SJSA1 (cell line): Measurements from ENCODE around the gene RASSF5. TPM values are rescaled to one million over a fixed set of nuclear protein-coding genes. Genes with fewer than 3 reads are reported as not detected.

ENCODE experiments used
- DNase-seq, 2 experiments: peaks; one replicate each; pipeline ENCODE4 v3.0.0-alpha.2; 2015 to 2020; ENCODE audit warnings: low spot score in 2 of 2, low read depth in 1 of 2
- H3K27ac ChIP-seq: fragments of 250-450 bp; sonication (Bioruptor Pico); 2 replicates; pipeline ENCODE4 v1.5.1; 2020; ENCODE audit warnings: mild to moderate bottlenecking, moderate library complexity
- H3K27me3 ChIP-seq: fragments of 250-450 bp; sonication (Bioruptor Pico); replicated peaks from 2 replicates; pipeline ENCODE4 v1.5.1; 2020; ENCODE audit warnings: mild to moderate bottlenecking, moderate library complexity
- H3K36me3 ChIP-seq: fragments of 250-450 bp; sonication (Bioruptor Pico); 2 replicates; pipeline ENCODE4 v1.5.1; 2020; ENCODE audit warnings: mild to moderate bottlenecking
- H3K4me1 ChIP-seq: fragments of 250-450 bp; sonication (Bioruptor Pico); replicated peaks from 2 replicates; pipeline ENCODE4 v1.6.1; 2021; ENCODE audit warnings: mild to moderate bottlenecking
- H3K4me3 ChIP-seq: fragments of 250-450 bp; sonication (Bioruptor Pico); 2 replicates; pipeline ENCODE4 v1.5.1; 2020; ENCODE audit warnings: mild to moderate bottlenecking
- H3K9me3 ChIP-seq: fragments of 250-450 bp; sonication (Bioruptor Pico); replicated peaks from 2 replicates; pipeline ENCODE4 v1.5.1; 2020; ENCODE audit warnings: mild to moderate bottlenecking
- total RNA-seq: library from RNA; depleted of rRNA; stranded (reverse); fragments of >200 nt; shearing (Covaris generic); gene quantifications from 2 replicates; pipeline ENCODE4 v1.2.3, GENCODE V29; 2014

Gene RASSF5
- total RNA-seq, 1 experiment from 2014 or later: 2.7 TPM

DNA sequence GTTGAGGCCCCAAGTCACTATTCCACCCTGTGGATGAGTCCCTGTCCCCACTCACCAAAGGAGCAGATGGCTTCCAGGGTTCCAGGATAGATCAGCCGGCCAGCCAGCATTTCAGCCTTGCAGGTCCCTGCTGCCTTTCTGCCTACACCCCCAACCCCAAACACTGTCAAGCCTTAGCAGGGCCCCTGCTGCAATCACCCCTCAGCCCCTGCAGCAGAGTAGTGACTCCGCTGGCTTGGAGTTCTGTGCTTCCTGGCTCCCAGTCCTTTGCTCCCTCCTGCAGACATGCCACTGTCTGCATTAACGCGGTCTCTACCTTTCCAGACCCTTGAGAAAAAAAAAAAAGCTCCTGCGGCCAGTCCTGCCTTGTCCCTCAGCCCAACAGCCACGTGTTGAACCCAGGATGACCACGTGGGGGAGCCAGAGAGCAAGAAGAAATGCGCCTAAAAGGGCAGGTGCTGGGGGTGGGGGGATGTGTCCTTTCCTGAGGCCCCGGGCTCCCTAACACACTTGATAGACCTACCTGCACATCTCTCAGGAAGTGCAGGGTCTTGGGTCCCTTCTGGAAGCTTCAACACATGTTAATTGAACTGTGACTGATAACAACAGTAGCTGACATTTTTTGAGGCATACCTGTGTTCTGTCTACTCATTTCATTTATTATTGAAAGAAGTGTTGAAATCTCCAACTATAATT lies 37.4 kb downstream of the RASSF5 start:
- Histone ChIP-seq H3K9me3 (no peaks in the 10 kb centered on the region), H3K4me1 (no peaks in the 10 kb centered on the region), H3K27me3 (no peaks in the 10 kb centered on the region), H3K4me3 (no peak overlapping the region), H3K27ac (no peak overlapping the region), H3K36me3 (no peaks in the 10 kb centered on the region)
- DNase-seq: peak; percentile 58 to 63

DNA sequence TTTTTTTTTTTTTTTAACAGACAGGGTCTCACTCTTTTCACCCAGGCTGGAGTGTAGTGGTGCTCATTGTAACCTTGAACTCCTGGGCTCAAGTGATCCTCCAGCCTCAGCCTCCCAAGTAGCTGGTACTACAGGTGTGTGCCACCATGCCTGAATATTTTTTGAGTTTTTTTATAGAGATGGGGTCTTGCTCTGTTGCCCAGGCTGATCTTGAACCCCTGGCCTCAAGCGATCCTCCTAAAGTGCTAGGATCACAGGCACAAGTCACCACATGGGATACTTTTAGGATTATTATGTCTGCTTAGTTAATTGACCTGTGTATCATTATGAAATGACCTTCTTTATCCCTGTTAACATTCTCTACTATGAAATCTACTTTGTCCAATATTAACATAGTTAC lies 38.0 kb downstream of the RASSF5 start:
- H3K36me3 ChIP-seq: no peaks in the 10 kb centered on the region
- no peak overlapping the region for H3K27ac ChIP-seq
- DNase-seq: no peak
- H3K4me1 ChIP-seq: no peaks in the 10 kb centered on the region
- no peaks in the 10 kb centered on the region for H3K9me3 ChIP-seq
- no peak overlapping the region for H3K4me3 ChIP-seq
- no peaks in the 10 kb centered on the region for H3K27me3 ChIP-seq

DNA sequence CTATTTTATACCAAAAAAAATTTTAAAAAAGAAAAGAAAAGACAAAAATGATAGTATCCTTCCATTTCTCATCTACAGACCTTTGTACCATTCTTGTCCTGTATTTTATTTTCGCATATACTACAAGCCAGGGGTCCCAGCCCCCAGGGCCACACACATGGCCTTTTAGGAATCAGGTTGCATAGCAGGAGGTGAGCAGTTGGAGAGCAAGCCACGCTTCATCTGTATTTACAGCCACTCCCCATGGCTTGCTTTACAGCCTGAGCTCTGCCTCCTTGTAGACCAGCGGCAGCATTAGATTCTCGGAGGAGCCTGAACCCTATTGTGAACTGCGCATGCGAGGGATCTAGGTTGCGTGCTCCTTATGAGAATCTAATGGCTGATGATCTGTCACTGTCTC lies 39.8 kb downstream of the RASSF5 start:
- Histone ChIP-seq H3K27me3 (no peaks in the 10 kb centered on the region), H3K4me1 (no peaks in the 10 kb centered on the region), H3K27ac (no peak overlapping the region), H3K4me3 (no peak overlapping the region), H3K9me3 (no peaks in the 10 kb centered on the region), H3K36me3 (no peaks in the 10 kb centered on the region)
- no peak for DNase-seq

DNA sequence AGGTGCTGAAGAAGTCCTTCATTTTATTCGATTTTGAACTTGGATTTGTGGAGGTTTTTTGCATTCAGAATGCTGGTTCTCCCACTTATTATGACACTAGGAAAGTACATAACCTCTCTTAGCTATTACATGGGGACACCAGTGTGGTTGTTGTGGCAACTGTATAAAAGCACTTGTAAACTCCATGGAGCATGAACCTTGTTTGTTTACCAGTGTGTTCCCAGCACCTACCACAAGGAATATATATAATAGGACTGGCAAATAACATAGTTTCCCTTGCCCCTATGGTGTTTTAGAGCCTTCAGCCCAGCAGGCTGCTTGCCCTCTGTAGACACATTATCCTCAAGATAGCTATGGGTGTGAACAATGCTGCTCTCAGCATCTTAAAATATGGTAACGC lies 43.1 kb downstream of the RASSF5 start:
- H3K27ac ChIP-seq: no peak overlapping the region
- H3K4me3 ChIP-seq: no peak overlapping the region
- H3K36me3 ChIP-seq: no peaks in the 10 kb centered on the region
- no peaks in the 10 kb centered on the region for H3K9me3 ChIP-seq
- DNase-seq: no peak
- H3K4me1 ChIP-seq: no peaks in the 10 kb centered on the region
- no peaks in the 10 kb centered on the region for H3K27me3 ChIP-seq

DNA sequence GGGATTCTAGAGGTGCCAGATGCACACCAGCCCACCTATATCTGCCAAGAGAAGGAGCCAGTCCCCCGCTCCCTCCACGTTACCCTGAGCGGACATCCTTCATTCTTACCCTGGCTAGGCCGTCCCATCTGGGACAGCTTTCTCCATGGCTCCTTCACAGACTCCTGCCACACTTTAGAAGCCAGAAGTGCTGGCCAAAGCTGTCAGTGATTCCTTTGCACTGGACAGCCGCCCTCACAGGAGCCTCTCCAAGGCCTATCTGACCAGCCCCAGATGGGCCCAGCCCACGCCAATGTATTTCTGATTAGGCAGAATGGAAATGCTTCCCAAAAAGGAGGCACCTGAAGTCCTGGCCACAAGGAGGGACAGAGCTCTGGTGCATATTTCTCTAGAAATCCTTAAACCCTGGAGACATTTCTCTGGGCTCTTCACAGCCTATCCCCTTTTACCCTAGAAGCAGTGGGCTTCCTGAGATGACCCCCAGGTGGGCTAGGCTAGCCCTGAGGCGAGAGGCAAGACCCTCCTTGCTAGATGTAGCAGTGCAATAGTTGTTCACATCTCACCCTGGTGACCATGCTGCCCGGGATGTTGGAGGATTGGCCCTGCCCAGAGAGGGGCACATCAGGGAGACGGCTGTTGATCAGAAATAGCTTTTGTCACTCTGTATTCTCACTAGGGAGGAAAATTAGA lies 44.1 kb downstream of the RASSF5 start:
- Histone ChIP-seq H3K36me3 (no peaks in the 10 kb centered on the region), H3K27ac (no peak overlapping the region), H3K4me1 (no peaks in the 10 kb centered on the region), H3K9me3 (no peaks in the 10 kb centered on the region), H3K4me3 (no peak overlapping the region), H3K27me3 (no peaks in the 10 kb centered on the region)
- DNase-seq: no peak

DNA sequence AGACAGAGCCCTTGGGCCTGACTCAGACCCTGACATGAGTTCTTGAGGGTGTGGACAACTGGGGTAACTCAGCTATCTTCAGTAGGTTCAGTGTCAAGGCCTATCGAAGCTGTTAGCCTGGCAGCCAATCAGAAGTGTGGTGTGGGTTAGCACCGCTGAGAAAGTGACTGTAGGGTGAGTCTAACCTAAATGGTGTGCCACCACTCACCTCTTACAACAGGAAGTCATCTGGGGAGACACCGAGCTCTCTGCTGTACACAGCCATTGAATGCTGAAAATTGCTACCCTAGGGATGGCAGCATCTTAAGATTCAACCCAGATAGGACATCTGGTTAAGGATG lies 44.6 kb downstream of the RASSF5 start:
- no peaks in the 10 kb centered on the region for H3K9me3 ChIP-seq
- no peak overlapping the region for H3K27ac ChIP-seq
- H3K36me3 ChIP-seq: no peaks in the 10 kb centered on the region
- H3K4me1 ChIP-seq: no peaks in the 10 kb centered on the region; the same call in 1 of the 2 replicates
- no peak for DNase-seq
- H3K4me3 ChIP-seq: no peak overlapping the region
- H3K27me3 ChIP-seq: no peaks in the 10 kb centered on the region

DNA sequence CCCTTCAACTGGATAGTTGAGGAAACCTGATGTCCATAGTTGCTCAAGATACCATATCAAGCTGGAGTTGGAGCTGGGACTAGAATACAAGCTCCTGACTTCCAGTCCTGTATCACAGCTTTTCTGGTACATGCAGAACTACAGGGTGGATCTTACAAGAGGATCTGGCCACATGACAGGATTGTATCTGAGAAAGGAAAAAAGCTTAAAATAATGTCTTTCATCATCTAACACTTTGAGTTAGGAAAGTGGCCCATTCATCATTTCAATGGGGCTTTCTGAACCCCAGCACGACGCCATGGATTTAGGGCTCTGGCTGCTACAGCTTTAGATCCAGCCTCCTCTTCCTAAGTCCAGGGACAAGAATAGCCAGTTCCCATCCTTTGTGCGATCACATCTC lies 46.9 kb downstream of the RASSF5 start:
- H3K27me3 ChIP-seq: no peaks in the 10 kb centered on the region
- no peak overlapping the region for H3K4me3 ChIP-seq
- DNase-seq: no peak
- H3K27ac ChIP-seq: no peak overlapping the region
- no peaks in the 10 kb centered on the region for H3K9me3 ChIP-seq
- peaks cover 14% of the 10 kb centered on the region for H3K4me1 ChIP-seq
- no peaks in the 10 kb centered on the region for H3K36me3 ChIP-seq

DNA sequence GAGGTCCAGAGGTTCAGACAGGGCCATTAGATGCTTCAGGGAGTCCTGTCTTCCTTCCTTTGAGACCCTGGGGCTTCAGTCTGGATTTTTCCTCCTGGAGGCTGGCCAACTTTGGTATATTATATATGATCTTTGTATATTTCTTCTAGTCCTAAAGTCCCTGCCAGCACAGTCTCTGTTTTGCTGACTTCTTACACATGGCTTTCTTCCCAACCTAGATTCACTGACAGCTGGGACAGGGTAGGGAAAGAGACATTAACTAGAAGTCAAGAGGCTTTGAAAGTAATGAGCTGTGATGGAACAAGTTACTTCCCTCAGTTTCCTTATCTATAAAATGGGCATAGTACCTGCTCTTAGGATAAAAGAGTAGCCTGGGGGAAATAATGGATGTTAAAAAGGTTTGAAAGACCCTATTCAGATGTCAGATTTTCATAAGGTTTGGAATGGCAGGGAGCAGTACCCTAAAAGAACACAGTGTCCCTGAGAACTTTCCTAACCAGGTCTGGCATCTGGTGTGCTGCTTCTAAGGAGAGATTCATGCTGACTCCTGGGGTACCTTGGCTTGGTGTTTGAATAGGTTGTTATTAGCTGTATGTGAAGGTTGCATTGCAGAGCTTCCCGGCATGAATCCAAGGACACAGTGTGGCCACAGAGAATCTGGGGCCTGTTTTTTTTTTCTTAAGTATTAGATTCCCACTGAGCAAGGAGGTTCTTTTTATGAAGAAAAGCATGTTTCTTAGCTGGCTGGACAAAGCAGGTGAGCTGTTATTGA lies 47.6 kb downstream of the RASSF5 start:
- Histone ChIP-seq H3K4me3 (no peak overlapping the region), H3K36me3 (no peaks in the 10 kb centered on the region), H3K27me3 (no peaks in the 10 kb centered on the region), H3K9me3 (no peaks in the 10 kb centered on the region), H3K4me1 (peaks cover 14% of the 10 kb centered on the region), H3K27ac (no peak overlapping the region)
- no peak for DNase-seq

DNA sequence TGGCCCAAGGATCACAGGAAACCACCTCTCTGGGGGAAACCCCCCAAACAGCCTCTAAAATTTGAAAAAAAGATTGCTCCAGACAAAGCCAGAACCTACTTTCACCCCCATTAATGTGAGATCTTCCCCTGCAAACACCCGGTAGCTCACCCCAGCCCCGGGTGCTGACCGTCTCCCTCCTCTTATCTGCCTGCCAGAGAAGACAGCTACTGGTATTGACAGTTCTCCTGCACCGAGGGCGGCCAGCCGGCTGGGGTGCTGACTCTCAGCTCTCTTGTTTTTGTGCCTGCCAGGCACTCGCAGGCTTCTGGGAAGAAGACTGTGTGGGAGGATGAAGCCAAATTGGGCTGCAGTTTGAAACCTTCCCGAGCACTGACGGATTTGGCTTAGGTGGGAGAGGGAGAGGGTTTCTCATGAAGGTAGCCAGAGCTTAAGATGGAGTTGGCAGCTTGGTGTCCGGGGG lies 48.2 kb downstream of the RASSF5 start:
- no peaks in the 10 kb centered on the region for H3K36me3 ChIP-seq
- H3K9me3 ChIP-seq: no peaks in the 10 kb centered on the region
- peaks cover 14% of the 10 kb centered on the region for H3K4me1 ChIP-seq
- no peaks in the 10 kb centered on the region for H3K27me3 ChIP-seq
- H3K27ac ChIP-seq: no peak overlapping the region
- DNase-seq: no peak
- no peak overlapping the region for H3K4me3 ChIP-seq

DNA sequence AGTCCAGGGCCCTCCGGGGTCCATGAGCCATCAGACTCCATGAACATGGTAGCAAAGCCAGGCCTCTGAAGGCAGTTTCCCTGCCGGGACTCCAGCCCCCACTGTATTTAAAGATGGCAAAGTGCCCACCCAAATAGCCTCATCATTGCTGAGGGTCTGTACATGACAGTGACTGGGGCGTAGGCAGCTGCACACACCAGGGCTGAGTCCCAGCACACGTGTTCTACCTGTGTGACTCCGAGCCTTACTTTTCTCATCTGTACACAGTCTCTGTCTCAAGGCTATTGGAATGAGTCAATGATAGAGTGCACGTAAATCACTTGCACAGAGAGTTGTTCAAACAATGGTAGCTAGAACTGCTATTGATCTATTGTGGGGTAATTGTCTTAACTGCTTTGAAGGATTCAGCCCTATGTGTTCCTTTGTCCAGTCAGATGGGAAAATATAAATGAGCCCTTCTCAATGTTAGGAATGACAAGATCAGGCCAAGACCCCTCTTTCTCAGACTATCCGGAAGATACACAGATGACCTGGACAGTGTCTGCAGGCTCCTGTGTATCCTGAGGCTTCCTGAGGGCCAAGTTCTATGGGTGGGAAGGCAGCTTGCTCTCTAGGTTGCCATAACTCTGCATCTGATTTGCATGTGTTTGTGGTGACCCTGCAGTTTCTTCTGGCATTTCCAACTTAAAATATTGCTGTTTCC lies 48.9 kb downstream of the RASSF5 start:
- Histone ChIP-seq H3K27me3 (no peaks in the 10 kb centered on the region), H3K36me3 (no peaks in the 10 kb centered on the region)

DNA sequence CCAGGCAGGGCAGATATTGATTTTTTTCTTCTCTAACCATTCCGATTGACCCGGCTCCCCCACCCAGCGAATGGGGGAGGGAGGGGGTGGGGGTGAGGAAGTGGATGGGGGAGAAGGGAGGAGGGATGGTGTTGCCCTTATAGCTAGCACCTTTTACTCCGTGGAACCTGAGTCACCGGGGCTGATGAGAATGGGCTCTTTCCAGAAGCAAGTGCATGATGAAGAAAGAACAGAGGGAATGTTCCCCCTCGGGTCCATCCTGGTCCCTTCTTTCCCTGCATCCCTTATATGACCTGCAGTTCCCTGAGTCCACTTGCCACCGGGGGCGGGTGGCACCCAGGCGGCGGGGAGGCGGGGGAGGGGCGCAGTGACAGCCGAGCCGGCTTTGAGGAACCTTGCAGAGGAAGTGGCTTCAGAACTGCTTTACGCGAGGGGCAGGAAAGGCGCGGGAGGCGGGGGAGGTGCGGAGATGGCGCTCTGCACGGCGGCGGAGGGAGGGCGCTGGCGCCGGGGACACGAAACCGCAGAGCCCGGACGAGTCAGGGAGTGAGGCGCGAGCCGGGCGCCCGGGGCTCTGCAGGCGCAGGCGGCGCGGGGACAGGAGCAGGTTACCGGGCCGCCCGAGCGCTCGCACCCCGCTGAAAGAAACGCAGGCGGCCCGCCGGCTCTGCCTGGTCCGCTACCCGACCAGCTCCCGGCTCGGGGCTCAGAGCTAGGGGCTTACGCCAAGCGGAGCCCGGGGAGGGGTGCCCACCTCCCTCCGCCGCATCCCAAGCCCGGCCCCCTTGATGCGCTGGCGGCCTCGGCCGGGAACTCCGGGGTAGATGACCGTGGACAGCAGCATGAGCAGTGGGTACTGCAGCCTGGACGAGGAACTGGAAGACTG lies 49.7 kb downstream of the RASSF5 start:
- peak; percentile 53 to 72 for DNase-seq
- H3K4me3 ChIP-seq: peak overlapping the region; percentile 44

More for the DNA sequence above, 48.9 kb downstream of the RASSF5 start:
- H3K4me3 ChIP-seq: no peak overlapping the region
- H3K9me3 ChIP-seq: no peaks in the 10 kb centered on the region
- peaks cover 14% of the 10 kb centered on the region for H3K4me1 ChIP-seq
- no peak for DNase-seq
- no peak overlapping the region for H3K27ac ChIP-seq

DNA sequence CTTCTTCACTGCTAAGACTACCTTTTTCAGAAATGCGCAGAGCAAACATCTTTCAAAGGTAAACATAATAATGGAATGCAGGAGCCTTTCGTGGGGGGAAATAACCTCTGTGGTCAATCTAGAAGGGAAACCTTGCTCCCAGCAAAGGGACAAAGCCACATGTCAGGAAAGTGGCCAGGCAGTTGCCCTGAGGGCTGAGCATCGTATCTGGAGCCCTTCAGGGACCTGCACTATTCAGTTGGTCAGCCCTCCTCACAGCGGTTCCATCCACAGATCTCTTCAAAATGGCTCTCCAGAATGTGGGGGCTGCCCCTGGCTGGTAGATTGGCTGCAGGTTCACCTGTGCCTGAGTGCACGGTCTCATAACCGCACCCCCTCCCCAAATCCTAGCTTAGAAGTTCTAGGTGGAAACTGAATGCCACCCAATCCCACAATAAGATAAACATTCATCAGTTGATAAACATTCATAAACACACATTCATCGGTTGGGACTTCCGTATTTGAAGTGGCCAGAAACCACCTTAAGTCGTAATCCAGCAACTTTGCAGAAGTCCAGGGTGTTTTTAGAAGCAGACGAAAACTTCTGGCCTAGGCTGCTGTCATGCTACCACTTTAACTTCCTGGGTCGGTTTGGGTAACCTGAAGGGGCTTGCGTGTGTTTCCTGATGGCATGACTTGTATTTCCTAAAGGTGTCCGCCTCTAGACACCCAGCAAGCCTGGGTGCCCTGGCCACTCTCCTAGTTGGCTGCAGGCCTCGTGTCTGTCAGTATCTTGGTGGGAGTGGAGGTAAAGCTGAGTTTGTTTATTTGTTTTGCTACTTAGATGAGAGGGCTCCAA lies 50.5 kb downstream of the RASSF5 start:
- Histone ChIP-seq H3K4me3 (peak overlapping the region; percentile 44), H3K4me1 (peaks cover 14% of the 10 kb centered on the region), H3K27me3 (no peaks in the 10 kb centered on the region), H3K9me3 (no peaks in the 10 kb centered on the region), H3K36me3 (no peaks in the 10 kb centered on the region), H3K27ac (no peak overlapping the region)
- DNase-seq: peak in 1 of 2 experiments; percentile 26

More for the DNA sequence above, 49.7 kb downstream of the RASSF5 start:
- Histone ChIP-seq H3K4me1 (peaks cover 14% of the 10 kb centered on the region), H3K27me3 (no peaks in the 10 kb centered on the region), H3K36me3 (no peaks in the 10 kb centered on the region), H3K27ac (no peak overlapping the region), H3K9me3 (no peaks in the 10 kb centered on the region)
